WTC11 (cell line): ENCODE data around the gene UBE2J2. TPM values are rescaled to one million over a fixed set of nuclear protein-coding genes. Genes with fewer than 3 reads are reported as not detected.
A peak's percentile ranks its signal among the peaks of the same experiment; 100 is the strongest.

ENCODE experiments used
- AFF4 ChIP-seq: sonication (generic); formaldehyde crosslinking; IDR thresholded peaks from 2 replicates; pipeline ENCODE4 v1.8.1; 2023; ENCODE audit warnings: mild to moderate bottlenecking, missing genetic modification reagents, borderline replicate concordance
- AR ChIP-seq: fragments of 250-450 bp; sonication (Bioruptor Pico); IDR thresholded peaks from 2 replicates; pipeline ENCODE4 v1.9.0; 2021; ENCODE audit warnings: mild to moderate bottlenecking
- CDX4 ChIP-seq: fragments of 250-450 bp; sonication (Bioruptor Pico); IDR thresholded peaks from 2 replicates; pipeline ENCODE4 v1.9.0; 2021; ENCODE audit warnings: moderate library complexity, mild to moderate bottlenecking, inconsistent platforms, borderline replicate concordance
- ETV6 ChIP-seq: sonication (generic); formaldehyde crosslinking; IDR thresholded peaks from 2 replicates; pipeline ENCODE4 v1.8.1; 2022; ENCODE audit warnings: mild to moderate bottlenecking, missing genetic modification reagents
- FOXP1 ChIP-seq: sonication (generic); formaldehyde crosslinking; IDR thresholded peaks from 2 replicates; pipeline ENCODE4 v1.8.0; 2022; ENCODE audit warnings: missing genetic modification reagents, mild to moderate bottlenecking, moderate library complexity, borderline replicate concordance
- GABPB1 ChIP-seq: sonication (generic); formaldehyde crosslinking; IDR thresholded peaks from 2 replicates; pipeline ENCODE4 v1.8.1; 2023; ENCODE audit warnings: mild to moderate bottlenecking, missing genetic modification reagents
- MLX ChIP-seq: sonication (generic); formaldehyde crosslinking; IDR thresholded peaks from 2 replicates; pipeline ENCODE4 v1.8.1; 2023; ENCODE audit warnings: mild to moderate bottlenecking, missing genetic modification reagents, moderate library complexity
- NFATC4 ChIP-seq: fragments of 250-450 bp; sonication (Bioruptor Pico); IDR thresholded peaks from 2 replicates; pipeline ENCODE4 v1.9.0; 2021; ENCODE audit warnings: mild to moderate bottlenecking
- NR2C2 ChIP-seq: sonication (generic); formaldehyde crosslinking; IDR thresholded peaks from 2 replicates; pipeline ENCODE4 v1.8.0; 2022; ENCODE audit warnings: mild to moderate bottlenecking, missing genetic modification reagents
- OVOL2 ChIP-seq: fragments of 250-450 bp; sonication (Bioruptor Pico); IDR thresholded peaks from 2 replicates; pipeline ENCODE4 v1.9.0; 2021; ENCODE audit warnings: mild to moderate bottlenecking, borderline replicate concordance
- PREB ChIP-seq: sonication (generic); formaldehyde crosslinking; IDR thresholded peaks from 2 replicates; pipeline ENCODE4 v1.8.1; 2022; ENCODE audit warnings: mild to moderate bottlenecking, missing genetic modification reagents, moderate library complexity, borderline replicate concordance
- SMAD3 ChIP-seq: sonication (generic); formaldehyde crosslinking; IDR thresholded peaks from 2 replicates; pipeline ENCODE4 v1.8.0; 2022; ENCODE audit warnings: missing genetic modification reagents, mild to moderate bottlenecking, borderline replicate concordance
- SP1 ChIP-seq: sonication (generic); formaldehyde crosslinking; conservative IDR thresholded peaks from 2 replicates; pipeline ENCODE4 v1.8.1; 2022; ENCODE audit warnings: missing genetic modification reagents
- TCF7 ChIP-seq: sonication (generic); formaldehyde crosslinking; IDR thresholded peaks from 2 replicates; pipeline ENCODE4 v1.8.0; 2022; ENCODE audit warnings: mild to moderate bottlenecking, low read depth, missing genetic modification reagents, moderate library complexity
- TEAD1 ChIP-seq: sonication (generic); formaldehyde crosslinking; IDR thresholded peaks from 2 replicates; pipeline ENCODE4 v1.8.0; 2022; ENCODE audit warnings: mild to moderate bottlenecking, missing genetic modification reagents
- USF1 ChIP-seq: sonication (generic); formaldehyde crosslinking; IDR thresholded peaks from 2 replicates; pipeline ENCODE4 v1.8.0; 2022; ENCODE audit warnings: mild to moderate bottlenecking, missing genetic modification reagents
- ZBTB43 ChIP-seq: sonication (generic); formaldehyde crosslinking; IDR thresholded peaks from 2 replicates; pipeline ENCODE4 v1.8.1; 2023; ENCODE audit warnings: mild to moderate bottlenecking, missing genetic modification reagents
- ZNF138 ChIP-seq: sonication (generic); formaldehyde crosslinking; conservative IDR thresholded peaks from 2 replicates; pipeline ENCODE4 v1.8.1; 2022; ENCODE audit warnings: mild to moderate bottlenecking, moderate library complexity, missing genetic modification reagents
- ZNF281 ChIP-seq: sonication (generic); formaldehyde crosslinking; IDR thresholded peaks from 2 replicates; pipeline ENCODE4 v1.8.0; 2023; ENCODE audit warnings: mild to moderate bottlenecking, missing genetic modification reagents
- ZNF396 ChIP-seq: fragments of 250-450 bp; sonication (Bioruptor Pico); IDR thresholded peaks from 2 replicates; pipeline ENCODE4 v1.8.0; 2021; ENCODE audit warnings: mild to moderate bottlenecking, moderate library complexity, borderline replicate concordance
- ZNF423 ChIP-seq: fragments of 250-450 bp; sonication (Bioruptor Pico); IDR thresholded peaks from 2 replicates; pipeline ENCODE4 v2.1.2; 2022; ENCODE audit warnings: mild to moderate bottlenecking, moderate library complexity
- ZSCAN18 ChIP-seq: fragments of 250-450 bp; sonication (Bioruptor Pico); IDR thresholded peaks from 2 replicates; pipeline ENCODE4 v2.1.2; 2022; ENCODE audit warnings: mild to moderate bottlenecking, moderate library complexity
- total RNA-seq: library from RNA; stranded (reverse); gene quantifications from 3 replicates; pipeline ENCODE4 v1.2.3, GENCODE V29; 2021

Gene UBE2J2
- total RNA-seq, 1 experiment from 2014 or later = 72.2 TPM

- 0 out of 2 replicates have a peak, but pooled peaks have one; percentile 24 for TF ChIP-seq SP1 (CRISPR knock-in tag)
- no peak for TF ChIP-seq CDX4 (CRISPR knock-in tag)
- peak; percentile 19; the same call in 1 of the 2 replicates for TF ChIP-seq PREB (CRISPR knock-in tag)
- TF ChIP-seq GABPB1 = no peak
- TF ChIP-seq TEAD1 = peak; percentile 57; the same call in 1 of the 2 replicates
- TF ChIP-seq ZNF423 (CRISPR knock-in tag) = no peak
- TF ChIP-seq FOXP1 (CRISPR knock-in tag) = 0 out of 2 replicates have a peak, but pooled peaks have one; percentile 24
- TF ChIP-seq ZNF138 = no peak
- no peak for TF ChIP-seq SMAD3 (CRISPR knock-in tag)
- TF ChIP-seq TCF7 = no peak; the same call in 1 of the 2 replicates
- TF ChIP-seq USF1 (CRISPR knock-in tag) = no peak
- no peak for TF ChIP-seq ZNF281
- TF ChIP-seq NFATC4 (CRISPR knock-in tag) = no peak
- no peak for TF ChIP-seq MLX (CRISPR knock-in tag)
- no peak for TF ChIP-seq OVOL2 (CRISPR knock-in tag)
- TF ChIP-seq ZNF396 = no peak
- TF ChIP-seq ETV6 (CRISPR knock-in tag) = peak; percentile 54; the same call in 1 of the 2 replicates
- TF ChIP-seq ZBTB43 (CRISPR knock-in tag) = no peak
- TF ChIP-seq ZSCAN18 (CRISPR knock-in tag) = no peak
- TF ChIP-seq AR = no peak
- TF ChIP-seq AFF4 = no peak
- TF ChIP-seq NR2C2 (CRISPR knock-in tag) = no peak
Observed at GRCh38 chr1:1298861-1299685, 25.4 kb upstream of the UBE2J2 start (continued).
